Mesenchymal stem cell (in vitro differentiated cells and primary cell): ENCODE results near the gene SYNE1.

ENCODE experiments used
- DNase-seq: peaks from one replicate; pipeline ENCODE4 v3.0.0-alpha.2; 2013
- H2AFZ ChIP-seq: one replicate; pipeline ENCODE4 v1.6.1; 2013; ENCODE audit warnings: low read depth, mild to moderate bottlenecking, control low read depth, inconsistent platforms, low read length, moderate library complexity
- H2AK5ac ChIP-seq: 2 replicates; pipeline ENCODE4 v1.6.1; 2013; ENCODE audit warnings: low read length, moderate library complexity, mild to moderate bottlenecking, inconsistent platforms; ENCODE audit not compliant: severe bottlenecking
- H2BK120ac ChIP-seq: one replicate; pipeline ENCODE4 v1.6.1; 2013; ENCODE audit warnings: low read depth, mild to moderate bottlenecking, inconsistent platforms, low read length, moderate library complexity
- H2BK12ac ChIP-seq, 2 experiments: one replicate each; pipeline ENCODE4 v1.6.1; 2013; ENCODE audit warnings: inconsistent platforms in 2 of 2, low read length in 2 of 2, mild to moderate bottlenecking in 2 of 2, moderate library complexity in 2 of 2, control low read depth in 1 of 2
- H2BK15ac ChIP-seq: one replicate; pipeline ENCODE4 v1.6.1; 2013; ENCODE audit warnings: mild to moderate bottlenecking, low read depth, inconsistent platforms; ENCODE audit not compliant: poor library complexity, severe bottlenecking
- H2BK5ac ChIP-seq: 2 replicates; pipeline ENCODE4 v1.6.1; 2013; ENCODE audit warnings: low read depth, mild to moderate bottlenecking, low read length, control low read depth, inconsistent platforms; ENCODE audit not compliant: poor library complexity, severe bottlenecking
- H3K14ac ChIP-seq, 2 experiments: one replicate each; pipeline ENCODE4 v1.6.1; 2013; ENCODE audit warnings: inconsistent platforms in 2 of 2, low read length in 2 of 2, control low read depth in 1 of 2, mild to moderate bottlenecking in 1 of 2, moderate library complexity in 1 of 2
- H3K18ac ChIP-seq, 2 experiments: one replicate each; pipeline ENCODE4 v1.6.1; 2013; ENCODE audit warnings: inconsistent platforms in 2 of 2, low read length in 2 of 2, control low read depth in 1 of 2, low read depth in 1 of 2, mild to moderate bottlenecking in 1 of 2
- H3K23ac ChIP-seq, 2 experiments: one replicate each; pipeline ENCODE4 v1.6.1; 2013; ENCODE audit warnings: inconsistent platforms in 2 of 2, low read length in 2 of 2, mild to moderate bottlenecking in 2 of 2, moderate library complexity in 2 of 2, control low read depth in 1 of 2
- H3K27ac ChIP-seq: 2 replicates; pipeline ENCODE4 v1.5.1; 2013; ENCODE audit warnings: mild to moderate bottlenecking, moderate library complexity, low read length, control low read depth, inconsistent platforms; ENCODE audit not compliant: poor library complexity, severe bottlenecking
- H3K27me3 ChIP-seq, 2 experiments: 2 replicates each; pipeline versions ENCODE4 v1.6.1 to v1.7.0; 2013; ENCODE audit warnings: low read length in 2 of 2, mild to moderate bottlenecking in 2 of 2, moderate library complexity in 2 of 2, control low read depth in 1 of 2, inconsistent platforms in 1 of 2; ENCODE audit not compliant: control insufficient read depth in 1 of 2, insufficient read depth in 1 of 2
- H3K36me3 ChIP-seq, 2 experiments: 2 replicates each; pipeline versions ENCODE4 v1.6.1 to v1.7.0; 2013; ENCODE audit warnings: low read length in 2 of 2, control low read depth in 1 of 2, inconsistent platforms in 1 of 2, low read depth in 1 of 2, mild to moderate bottlenecking in 1 of 2; ENCODE audit not compliant: insufficient read depth in 2 of 2, control insufficient read depth in 1 of 2
- H3K4ac ChIP-seq, 2 experiments: one replicate each; pipeline ENCODE4 v1.6.1; 2013; ENCODE audit warnings: inconsistent platforms in 2 of 2, low read length in 2 of 2, mild to moderate bottlenecking in 2 of 2, moderate library complexity in 2 of 2, control low read depth in 1 of 2, low read depth in 1 of 2
- H3K4me1 ChIP-seq: 2 replicates; pipeline ENCODE4 v1.6.1; 2013; ENCODE audit warnings: low read depth, low read length, control low read depth; ENCODE audit not compliant: control insufficient read depth, insufficient read depth
- H3K4me2 ChIP-seq: 2 replicates; pipeline ENCODE4 v1.6.1; 2013; ENCODE audit warnings: low read length, mild to moderate bottlenecking, inconsistent platforms; ENCODE audit not compliant: poor library complexity, severe bottlenecking
- H3K4me3 ChIP-seq, 2 experiments: 2 replicates each; pipeline versions ENCODE4 v1.5.1 to v1.7.0; 2013; ENCODE audit warnings: low read length in 2 of 2, mild to moderate bottlenecking in 2 of 2, control low read depth in 1 of 2, low read depth in 1 of 2; ENCODE audit not compliant: insufficient read depth in 1 of 2
- H3K79me1 ChIP-seq: replicated peaks from 2 replicates; pipeline ENCODE4 v1.6.1; 2013; ENCODE audit warnings: mild to moderate bottlenecking, control low read depth, low read length, inconsistent platforms; ENCODE audit not compliant: poor library complexity, severe bottlenecking
- H3K9ac ChIP-seq: 2 replicates; pipeline ENCODE4 v1.7.0; 2013; ENCODE audit warnings: mild to moderate bottlenecking, low read length, moderate library complexity
- H3K9me3 ChIP-seq: 2 replicates; pipeline ENCODE4 v1.7.0; 2013; ENCODE audit warnings: mild to moderate bottlenecking, low read length; ENCODE audit not compliant: control insufficient read depth
- H4K8ac ChIP-seq: one replicate; pipeline ENCODE4 v1.6.1; 2013; ENCODE audit warnings: inconsistent platforms, mild to moderate bottlenecking, low read length, moderate library complexity
- H4K91ac ChIP-seq: one replicate; pipeline ENCODE4 v1.6.1; 2013; ENCODE audit warnings: mild to moderate bottlenecking, low read length, inconsistent platforms
- WGBS: methylation state at CpG from one replicate; pipeline ENCODE4 v1.1.7; 2013; ENCODE audit warnings: mixed read lengths; 5-methylcytosine and 5-hydroxymethylcytosine counted together

The SYNE1 gene

DNA sequence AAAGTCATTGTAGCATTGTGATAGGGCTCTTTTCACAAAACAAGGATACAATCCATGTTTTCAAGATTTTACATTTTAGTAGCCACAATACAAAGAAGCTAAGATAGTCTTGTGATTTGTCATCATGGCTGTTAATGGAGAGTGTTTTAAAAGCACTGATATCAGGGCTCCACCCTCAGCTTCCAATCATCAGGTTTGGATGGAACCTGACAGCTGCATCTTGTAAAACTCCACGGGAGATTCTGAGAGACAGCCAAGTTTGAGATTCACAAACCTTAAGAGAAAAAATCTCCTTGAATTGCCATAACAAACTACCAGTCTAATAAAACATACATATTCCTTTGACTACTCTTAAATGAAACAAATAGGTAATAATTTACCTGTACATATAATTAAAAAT, 549.5 kb downstream of the SYNE1 start:
- Histone ChIP-seq H3K9ac (no peak overlapping the region), H3K18ac (no peak overlapping the region), H3K4me2 (no peak overlapping the region), H3K4me3 (no peak overlapping the region), H3K4ac (no peak overlapping the region), H4K8ac (no peak overlapping the region), H3K27ac (no peak overlapping the region), H3K14ac (no peak overlapping the region), H2BK120ac (no peak overlapping the region), H2AK5ac (no peak overlapping the region), H2BK12ac (no peak overlapping the region), H3K9me3 (no peaks in the 10 kb centered on the region), H3K27me3 (no peaks in the 10 kb centered on the region), H3K23ac (no peak overlapping the region), H3K79me1 (no peaks in the 10 kb centered on the region), H2BK5ac (no peak overlapping the region), H3K4me1 (no peaks in the 10 kb centered on the region), H2BK15ac (no peak overlapping the region), H3K36me3 (no peaks in the 10 kb centered on the region), H4K91ac (no peak overlapping the region), H2AFZ (no peak overlapping the region)
- 88% methylated on average over 1 of the region's 1 CpG for WGBS
- DNase-seq = no peak

DNA sequence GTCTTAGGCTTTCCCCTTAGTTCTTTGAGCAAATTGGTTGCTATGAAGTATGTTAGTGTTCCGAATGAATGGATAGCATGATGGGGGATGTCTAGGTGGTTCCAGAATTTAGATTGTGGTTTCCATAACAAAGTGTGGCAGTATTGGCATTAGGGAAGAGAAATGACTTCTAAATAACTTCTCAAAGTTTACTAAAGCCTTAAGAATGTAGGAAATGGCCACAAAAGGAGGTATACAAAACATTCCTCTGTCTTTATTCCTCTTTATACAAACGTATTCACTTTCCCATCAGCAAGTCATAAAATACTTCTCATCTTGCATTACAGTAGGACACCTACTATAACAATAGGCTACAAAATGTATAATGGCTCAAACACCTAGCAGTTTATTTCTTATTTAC, 550.1 kb downstream of the SYNE1 start:
- DNase-seq = peak; percentile 3
- Histone ChIP-seq H2BK12ac (no peak overlapping the region), H3K9ac (no peak overlapping the region), H4K91ac (no peak overlapping the region), H2BK120ac (no peak overlapping the region), H4K8ac (no peak overlapping the region), H3K79me1 (no peaks in the 10 kb centered on the region), H2AK5ac (no peak overlapping the region), H3K27ac (no peak overlapping the region), H2BK5ac (no peak overlapping the region), H3K23ac (no peak overlapping the region), H3K9me3 (no peaks in the 10 kb centered on the region), H3K27me3 (no peaks in the 10 kb centered on the region), H3K4ac (no peak overlapping the region), H3K4me3 (no peak overlapping the region), H2BK15ac (no peak overlapping the region), H3K4me1 (no peaks in the 10 kb centered on the region), H3K14ac (no peak overlapping the region), H2AFZ (no peak overlapping the region), H3K4me2 (no peak overlapping the region), H3K36me3 (no peaks in the 10 kb centered on the region), H3K18ac (no peak overlapping the region)
- WGBS = 49% methylated on average over 2 of the region's 2 CpGs

DNA sequence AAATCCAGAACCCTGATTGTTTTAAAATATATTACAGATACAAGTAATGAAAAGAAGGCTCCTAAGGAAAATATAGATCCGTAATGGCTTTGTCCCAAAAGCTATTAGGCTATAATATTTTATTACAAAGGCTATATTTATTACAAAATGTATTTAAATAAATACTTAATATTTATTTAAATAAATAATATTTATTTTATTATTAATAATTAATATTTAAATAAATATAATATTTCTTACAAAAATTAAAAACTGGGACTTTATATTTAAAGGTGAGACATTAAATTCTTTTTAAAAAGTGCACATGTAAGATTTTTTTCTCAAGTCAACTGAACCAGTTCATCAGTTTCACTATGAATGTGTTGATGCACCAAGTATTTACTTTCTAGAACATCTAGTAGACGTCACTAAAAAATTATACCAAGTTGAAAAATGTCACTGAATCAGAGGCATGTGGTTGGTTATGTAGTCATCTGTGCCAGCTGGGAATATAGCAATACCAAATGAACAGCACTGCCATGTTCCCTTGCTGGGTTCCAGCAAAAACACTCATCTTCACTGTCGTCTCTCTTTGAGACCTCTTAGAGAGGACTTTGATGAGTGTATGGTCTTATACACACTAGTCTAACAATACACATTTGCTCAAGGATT, 550.8 kb downstream of the SYNE1 start:
- Histone ChIP-seq H2BK12ac (no peak overlapping the region), H4K91ac (no peak overlapping the region), H2BK15ac (no peak overlapping the region), H3K79me1 (no peaks in the 10 kb centered on the region), H2BK5ac (no peak overlapping the region), H3K27ac (no peak overlapping the region), H3K4me1 (no peaks in the 10 kb centered on the region), H3K36me3 (no peaks in the 10 kb centered on the region), H3K9ac (no peak overlapping the region), H3K18ac (no peak overlapping the region), H3K4me2 (no peak overlapping the region), H3K9me3 (no peaks in the 10 kb centered on the region), H4K8ac (no peak overlapping the region), H3K4me3 (no peak overlapping the region), H3K27me3 (no peaks in the 10 kb centered on the region), H2AFZ (no peak overlapping the region), H3K14ac (no peak overlapping the region), H2AK5ac (peak overlapping the region; percentile 59), H2BK120ac (no peak overlapping the region), H3K4ac (no peak overlapping the region), H3K23ac (no peak overlapping the region)
- no CpG with 5 or more reads among the region's 3 CpGs for WGBS
- DNase-seq = no peak

DNA sequence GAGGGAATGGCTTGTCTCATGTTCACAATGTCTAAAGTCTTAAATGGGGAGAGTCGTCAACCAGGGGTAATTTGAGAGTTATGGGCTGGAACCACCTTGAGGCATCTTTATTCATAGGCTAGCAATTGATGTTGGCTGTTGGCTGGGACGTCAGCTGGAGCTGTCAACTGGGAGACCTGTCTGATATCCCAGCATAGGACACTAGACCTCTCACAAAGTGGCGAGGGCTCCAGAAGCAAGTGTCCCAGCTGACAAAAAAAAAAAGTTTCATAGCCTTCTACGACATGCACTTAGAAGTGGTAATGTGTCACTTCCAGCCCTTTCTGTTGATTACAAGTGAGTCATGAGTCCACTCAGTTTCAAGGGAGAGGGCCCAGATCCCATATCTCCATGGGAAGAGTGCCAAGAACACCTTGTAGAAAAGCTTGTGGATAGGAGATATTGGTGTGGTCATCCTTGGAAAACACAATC, 551.7 kb downstream of the SYNE1 start:
- Histone ChIP-seq H3K18ac (no peak overlapping the region), H4K91ac (no peak overlapping the region), H3K36me3 (no peaks in the 10 kb centered on the region), H2AK5ac (no peak overlapping the region), H3K14ac (no peak overlapping the region), H2AFZ (no peak overlapping the region), H3K9ac (no peak overlapping the region), H3K4me2 (no peak overlapping the region), H3K4me1 (no peaks in the 10 kb centered on the region), H3K9me3 (no peaks in the 10 kb centered on the region), H2BK12ac (no peak overlapping the region), H4K8ac (no peak overlapping the region), H3K79me1 (no peaks in the 10 kb centered on the region), H3K27me3 (no peaks in the 10 kb centered on the region), H3K4ac (no peak overlapping the region), H3K27ac (no peak overlapping the region), H3K4me3 (no peak overlapping the region), H2BK5ac (no peak overlapping the region), H3K23ac (no peak overlapping the region), H2BK120ac (no peak overlapping the region), H2BK15ac (no peak overlapping the region)
- peak; percentile 30 for DNase-seq
- 65% methylated on average over 4 of the region's 4 CpGs for WGBS
